Astrocyte of the spinal cord (primary cell): Measurements from ENCODE around the gene RUFY1.
"Not testable (repeated sequence)": the region's sequence is repeated elsewhere in the genome, so short reads cannot be mapped to it uniquely, and the experiment has no call there.

ENCODE experiments used
- DNase-seq: peaks from one replicate; pipeline ENCODE4 v3.0.0; 2011; ENCODE audit warnings: low read depth, low spot score
- H3K4me3 ChIP-seq: 2 replicates; pipeline ENCODE4 v1.5.1; 2011; ENCODE audit warnings: low read depth, mild to moderate bottlenecking, low read length, moderate library complexity
- in situ Hi-C: cut with HindIII; loops from 2 replicates; pipeline ENCODE4 v1.10.0; 2017; ENCODE audit warnings: low sequenced_read_pairs
- TF ChIP-seq, protein P1 (sequence below): IDR thresholded peaks from 2 replicates; pipeline ENCODE4 v1.5.1; 2012; ENCODE audit warnings: low read depth, mild to moderate bottlenecking, low read length, inconsistent platforms

The RUFY1 gene

GRCh38 chr5:179542170-179542569, 8.2 kb upstream of the RUFY1 start:
- TF ChIP-seq, protein P1, sequence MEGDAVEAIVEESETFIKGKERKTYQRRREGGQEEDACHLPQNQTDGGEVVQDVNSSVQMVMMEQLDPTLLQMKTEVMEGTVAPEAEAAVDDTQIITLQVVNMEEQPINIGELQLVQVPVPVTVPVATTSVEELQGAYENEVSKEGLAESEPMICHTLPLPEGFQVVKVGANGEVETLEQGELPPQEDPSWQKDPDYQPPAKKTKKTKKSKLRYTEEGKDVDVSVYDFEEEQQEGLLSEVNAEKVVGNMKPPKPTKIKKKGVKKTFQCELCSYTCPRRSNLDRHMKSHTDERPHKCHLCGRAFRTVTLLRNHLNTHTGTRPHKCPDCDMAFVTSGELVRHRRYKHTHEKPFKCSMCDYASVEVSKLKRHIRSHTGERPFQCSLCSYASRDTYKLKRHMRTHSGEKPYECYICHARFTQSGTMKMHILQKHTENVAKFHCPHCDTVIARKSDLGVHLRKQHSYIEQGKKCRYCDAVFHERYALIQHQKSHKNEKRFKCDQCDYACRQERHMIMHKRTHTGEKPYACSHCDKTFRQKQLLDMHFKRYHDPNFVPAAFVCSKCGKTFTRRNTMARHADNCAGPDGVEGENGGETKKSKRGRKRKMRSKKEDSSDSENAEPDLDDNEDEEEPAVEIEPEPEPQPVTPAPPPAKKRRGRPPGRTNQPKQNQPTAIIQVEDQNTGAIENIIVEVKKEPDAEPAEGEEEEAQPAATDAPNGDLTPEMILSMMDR = no peak
- in situ Hi-C loops = no loop called here
- no peak for DNase-seq
- H3K4me3 ChIP-seq = no peak overlapping the region

- H3K4me3 ChIP-seq, in situ Hi-C loops, DNase-seq: not testable (repeated sequence)
Measured at GRCh38 chr5:179543275-179543674, 7.1 kb upstream of the RUFY1 start.

DNA sequence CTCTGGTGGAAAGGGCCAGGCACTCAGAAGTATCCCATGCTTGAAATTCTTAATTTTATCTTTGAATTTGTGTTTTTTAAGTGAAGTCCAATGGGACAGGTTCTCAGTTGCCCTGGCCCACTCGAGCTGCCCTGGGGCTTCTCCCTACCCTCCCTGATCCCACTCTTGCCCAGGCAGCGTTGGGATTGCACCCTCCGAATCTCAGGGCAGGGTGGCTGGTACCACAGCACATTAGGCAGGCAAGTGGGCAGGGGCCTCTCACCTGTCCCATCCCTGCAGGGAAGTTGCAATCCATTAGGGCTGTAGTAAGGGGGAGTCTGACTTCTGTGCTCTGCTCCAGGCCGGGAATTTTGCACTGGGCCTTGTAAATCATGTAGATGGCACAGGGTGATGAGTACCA, 2.7 kb downstream of the RUFY1 start:
- DNase-seq = no peak
- no peak overlapping the region for H3K4me3 ChIP-seq
- in situ Hi-C loops = no loop called here
- TF ChIP-seq, protein P1 = no peak

GRCh38 chr5:179553875-179554274, 3.5 kb downstream of the RUFY1 start:
- in situ Hi-C loops = no loop called here
- H3K4me3 ChIP-seq = no peak overlapping the region
- peak; percentile 65 for DNase-seq
- TF ChIP-seq, protein P1 = no peak

GRCh38 chr5:179554981-179555380, 4.6 kb downstream of the RUFY1 start:
- in situ Hi-C loops = no loop called here
- H3K4me3 ChIP-seq = no peak overlapping the region
- TF ChIP-seq, protein P1 = no peak
- no peak for DNase-seq

- H3K4me3 ChIP-seq, DNase-seq, in situ Hi-C loops: not testable (repeated sequence)
Measured at GRCh38 chr5:179558261-179558799, 8.0 kb downstream of the RUFY1 start.

GRCh38 chr5:179558932-179559283, 8.6 kb downstream of the RUFY1 start:
- no peak for DNase-seq
- H3K4me3 ChIP-seq = peak overlapping the region; percentile 71
- in situ Hi-C loops = no loop called here
- TF ChIP-seq, protein P1 = no peak
